ENCODE results near the gene ZFPL1. TPM values are rescaled to one million over a fixed set of nuclear protein-coding genes. Genes with fewer than 3 reads are reported as not detected.

Gene ZFPL1
- 39.5 and 43.9 TPM in 2 replicates for total RNA-seq (2014; rRNA removed; shearing (Covaris generic))
- 38.4 and 42.6 TPM in 2 replicates for total RNA-seq (2022)
- Bru-seq, nascent RNA, result percentile 69 among the genes with signal in this experiment
- percentile 62 among the genes with signal in this experiment for BruChase-seq, experiment 1, labeled RNA remaining after a 6-hour chase
- percentile 76 among the genes with signal in this experiment for BruChase-seq, experiment 2, labeled RNA remaining after a 2-hour chase
- long read RNA-seq, transcript ZFPL1-203 (2 exons, 478 nt), result minor isoform, 6 of 71 reads
- long read RNA-seq, transcript ZFPL1-201 (8 exons, 1,371 nt), result major isoform, 45 of 71 reads
- long read RNA-seq, partial matches to known transcripts, result 10 of 71 reads
- long read RNA-seq, other reads (novel, unspliced or antisense), result 10 of 71 reads

DNA sequence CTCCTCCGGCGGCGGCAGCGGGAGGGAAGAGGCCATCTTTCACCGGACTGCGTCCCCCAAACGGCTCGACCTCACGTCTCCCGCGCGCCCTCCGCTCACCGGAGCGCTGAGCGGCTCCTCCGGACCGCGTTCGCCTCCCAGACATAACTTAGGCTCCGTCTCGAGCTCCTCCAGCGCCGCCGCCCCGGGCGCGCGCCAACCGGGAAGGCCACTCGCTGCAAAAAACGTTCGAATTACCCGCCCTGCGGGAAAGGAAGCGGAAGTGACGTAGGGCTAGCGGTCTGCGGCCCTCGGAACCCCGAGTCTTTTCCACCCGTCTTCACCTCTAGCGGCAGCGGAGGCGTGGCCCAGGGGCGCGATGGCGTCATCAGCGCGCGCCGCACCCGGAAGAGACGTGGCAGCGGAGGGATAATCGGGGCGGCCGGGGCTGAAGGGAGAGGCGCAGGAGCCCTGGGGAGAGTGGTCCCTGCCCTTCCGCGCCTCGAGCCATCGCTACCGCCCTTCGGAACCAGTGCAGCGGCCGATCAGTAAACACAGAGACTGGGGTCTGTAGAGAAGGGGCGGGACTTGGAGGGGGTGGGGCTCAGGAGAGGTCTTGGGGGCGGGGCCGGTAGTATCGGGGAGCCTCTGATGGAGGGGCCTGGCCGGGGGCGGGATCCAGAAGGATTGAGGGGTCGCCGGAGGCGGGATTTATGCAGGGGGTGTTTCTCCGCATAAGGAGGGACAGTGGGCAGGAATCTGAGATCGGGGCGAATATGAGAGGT, at the start of gene ZFPL1, which contains the start of gene CDCA5:
TSS of gene ZFPL1 (plus strand) at position 389 of the 764 bp plus-strand sequence. CDS start 477 bp downstream, outside the sequence.
TSS of gene CDCA5 (minus strand) at position 207 of the 764 bp plus-strand sequence. CDS start at position 145, 62 bp downstream.
- Histone ChIP-seq H4K20me1 (ENCODE audit: insufficient read depth, low read length) (peaks cover 8% of the 10 kb centered on the region; the same call in 1 of the 2 replicates), H3K4me1 (ENCODE audit: insufficient read depth, low read length, poor library complexity, severe bottlenecking) (peaks cover 49% of the 10 kb centered on the region), H3K36me3 (ENCODE audit: insufficient read depth, low read length) (peaks cover 56% of the 10 kb centered on the region), H3K4me2 (ENCODE audit: low read length) (peak within 1 kb of the TSS; percentile 85), H3K9me3 (ENCODE audit: low read length) (no peaks in the 10 kb centered on the region), H3K79me2 (ENCODE audit: insufficient read depth, low read depth, low read length) (peaks cover 57% of the 10 kb centered on the region), H2AFZ (ENCODE audit: low read length) (peak within 1 kb of the TSS; percentile 29; the same call in 1 of the 2 replicates), H3K27ac (ENCODE audit: low read depth, low read length, poor library complexity, severe bottlenecking) (peak within 1 kb of the TSS; percentile 74), H3K9me2 (ENCODE audit: insufficient read depth, low read length) (no peaks in the 10 kb centered on the region), H3K4me3 (ENCODE audit: low read depth, low read length, poor library complexity, severe bottlenecking) (peak within 1 kb of the TSS; percentile 91)
- ChIA-PET POLR2A (interaction anchor here (0.7 to 1.6 kb wide), 6 partner anchors 8 to 48 kb away, joined by 3 to 7 read pairs (median 4); partner anchors contain the start of genes FAU and MRPL49), CTCF (ENCODE audit: unreplicated experiment) (interaction anchor here (0.6 kb wide), 1 partner anchor 71 kb away, joined by 3 read pairs; no protein-coding TSS in a partner anchor)
- intact Hi-C loops (cut with micrococcal nuclease; ENCODE audit: unreplicated experiment), result loop anchor here (1.0 to 10.0 kb wide), 6 partner anchors 33 to 239 kb away; partner anchors contain the start of genes ARL2, ATG2A, CDC42BPG and SAC3D1
- peak; percentile 97 for DNase-seq (ENCODE audit: low spot score)
- BruUV-seq (replicated peaks), result no TSS peak
- TF ChIP-seq, protein P1, sequence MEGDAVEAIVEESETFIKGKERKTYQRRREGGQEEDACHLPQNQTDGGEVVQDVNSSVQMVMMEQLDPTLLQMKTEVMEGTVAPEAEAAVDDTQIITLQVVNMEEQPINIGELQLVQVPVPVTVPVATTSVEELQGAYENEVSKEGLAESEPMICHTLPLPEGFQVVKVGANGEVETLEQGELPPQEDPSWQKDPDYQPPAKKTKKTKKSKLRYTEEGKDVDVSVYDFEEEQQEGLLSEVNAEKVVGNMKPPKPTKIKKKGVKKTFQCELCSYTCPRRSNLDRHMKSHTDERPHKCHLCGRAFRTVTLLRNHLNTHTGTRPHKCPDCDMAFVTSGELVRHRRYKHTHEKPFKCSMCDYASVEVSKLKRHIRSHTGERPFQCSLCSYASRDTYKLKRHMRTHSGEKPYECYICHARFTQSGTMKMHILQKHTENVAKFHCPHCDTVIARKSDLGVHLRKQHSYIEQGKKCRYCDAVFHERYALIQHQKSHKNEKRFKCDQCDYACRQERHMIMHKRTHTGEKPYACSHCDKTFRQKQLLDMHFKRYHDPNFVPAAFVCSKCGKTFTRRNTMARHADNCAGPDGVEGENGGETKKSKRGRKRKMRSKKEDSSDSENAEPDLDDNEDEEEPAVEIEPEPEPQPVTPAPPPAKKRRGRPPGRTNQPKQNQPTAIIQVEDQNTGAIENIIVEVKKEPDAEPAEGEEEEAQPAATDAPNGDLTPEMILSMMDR (conservative IDR thresholded peaks at IDR 0.05; ENCODE audit: low read length), result no peak
- TF ChIP-seq EZH2phosphoT487 (IDR thresholded peaks at IDR 0.05; ENCODE audit: borderline replicate concordance, low read depth, low read length), result no peak

DNA sequence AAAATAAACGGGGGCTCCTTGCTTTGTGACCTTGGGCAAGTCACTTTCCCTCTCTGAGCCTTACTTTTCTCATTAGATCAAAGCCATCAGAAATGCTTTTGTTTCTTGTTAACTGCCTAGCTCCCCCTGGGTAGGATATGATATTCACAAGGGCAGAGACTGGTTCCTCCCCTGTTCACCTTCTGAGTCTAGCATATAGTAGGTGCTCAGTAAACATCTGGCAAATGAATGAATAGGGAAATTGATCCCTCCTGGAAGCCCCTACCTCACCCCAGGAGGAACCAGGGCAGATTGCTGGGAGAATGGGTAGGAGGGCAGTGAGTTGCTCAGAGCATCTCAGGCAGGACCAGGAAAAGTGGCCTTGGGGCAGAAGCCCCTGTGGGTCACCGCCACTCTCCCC, 49.6 kb upstream of the ZFPL1 start:
- TF ChIP-seq, protein P1 (conservative IDR thresholded peaks at IDR 0.05; ENCODE audit: low read length), result no peak
- no peak for TF ChIP-seq EZH2phosphoT487 (IDR thresholded peaks at IDR 0.05; ENCODE audit: borderline replicate concordance, low read depth, low read length)
- no peak overlapping the region for H3K4me3 ChIP-seq (ENCODE audit: low read depth, low read length, poor library complexity, severe bottlenecking)
- intact Hi-C loops (cut with micrococcal nuclease; ENCODE audit: unreplicated experiment), result no loop called here
- no peak overlapping the region for H2AFZ ChIP-seq (ENCODE audit: low read length)
- no peak overlapping the region for H3K27ac ChIP-seq (ENCODE audit: low read depth, low read length, poor library complexity, severe bottlenecking)
- no peaks in the 10 kb centered on the region for H3K9me2 ChIP-seq (ENCODE audit: insufficient read depth, low read length)
- no peaks in the 10 kb centered on the region for H3K9me3 ChIP-seq (ENCODE audit: low read length)
- no peaks in the 10 kb centered on the region; the same call in 1 of the 2 replicates for H3K79me2 ChIP-seq (ENCODE audit: insufficient read depth, low read depth, low read length)
- no peaks in the 10 kb centered on the region for H4K20me1 ChIP-seq (ENCODE audit: insufficient read depth, low read length)
- no peak overlapping the region for H3K4me2 ChIP-seq (ENCODE audit: low read length)
- CTCF ChIA-PET (ENCODE audit: unreplicated experiment), result no interaction called here
- POLR2A ChIA-PET, result no interaction called here
- H3K4me1 ChIP-seq (ENCODE audit: insufficient read depth, low read length, poor library complexity, severe bottlenecking), result peaks cover 24% of the 10 kb centered on the region
- peaks cover 13% of the 10 kb centered on the region for H3K36me3 ChIP-seq (ENCODE audit: insufficient read depth, low read length)
- no peak for DNase-seq (ENCODE audit: low spot score)
- BruUV-seq (replicated peaks), result no TSS peak
